GM19240 (cell line): Measurements from ENCODE around the gene RTN4RL1.

ENCODE experiments used
- DNase-seq: peaks from one replicate; pipeline ENCODE4 v3.0.0; 2011; ENCODE audit warnings: low spot score; ENCODE audit not compliant: insufficient read length

The RTN4RL1 gene

DNA sequence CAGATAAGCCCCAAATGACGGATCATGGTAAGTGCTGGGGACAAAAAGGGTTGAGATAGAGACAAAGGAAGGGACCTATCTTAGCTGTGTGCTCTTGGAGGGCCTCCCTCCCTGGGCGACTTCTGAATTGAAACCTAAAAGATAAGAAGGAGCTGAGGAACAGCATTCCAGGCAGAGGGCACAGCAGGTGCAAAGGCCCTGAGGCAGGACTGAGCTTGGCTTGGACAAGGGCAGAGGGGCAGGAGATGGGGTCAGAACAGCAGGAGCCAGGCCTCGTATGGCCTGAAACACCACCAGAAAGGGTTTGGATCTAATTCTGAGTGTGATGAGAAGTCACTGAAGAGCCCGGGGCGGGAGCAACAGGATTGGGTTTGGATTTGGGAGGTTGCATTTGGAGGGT is 75.4 kb downstream of the RTN4RL1 start:
- DNase-seq: no peak

DNA sequence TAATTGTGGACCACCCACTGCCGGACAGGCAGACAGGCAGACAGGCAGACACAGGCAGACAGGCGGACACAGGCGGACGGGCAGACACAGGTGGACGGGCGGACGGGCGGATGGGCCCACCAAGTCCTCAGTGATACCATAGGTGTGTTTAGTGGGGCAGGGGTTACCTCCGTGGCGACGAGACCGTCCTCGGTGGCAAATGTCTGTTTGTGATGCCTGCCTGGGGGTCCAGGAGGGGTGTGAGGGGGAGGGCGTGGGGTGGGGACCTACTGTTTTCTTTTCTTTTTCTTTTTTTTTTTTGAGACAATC is 76.7 kb downstream of the RTN4RL1 start:
- DNase-seq: no peak

DNA sequence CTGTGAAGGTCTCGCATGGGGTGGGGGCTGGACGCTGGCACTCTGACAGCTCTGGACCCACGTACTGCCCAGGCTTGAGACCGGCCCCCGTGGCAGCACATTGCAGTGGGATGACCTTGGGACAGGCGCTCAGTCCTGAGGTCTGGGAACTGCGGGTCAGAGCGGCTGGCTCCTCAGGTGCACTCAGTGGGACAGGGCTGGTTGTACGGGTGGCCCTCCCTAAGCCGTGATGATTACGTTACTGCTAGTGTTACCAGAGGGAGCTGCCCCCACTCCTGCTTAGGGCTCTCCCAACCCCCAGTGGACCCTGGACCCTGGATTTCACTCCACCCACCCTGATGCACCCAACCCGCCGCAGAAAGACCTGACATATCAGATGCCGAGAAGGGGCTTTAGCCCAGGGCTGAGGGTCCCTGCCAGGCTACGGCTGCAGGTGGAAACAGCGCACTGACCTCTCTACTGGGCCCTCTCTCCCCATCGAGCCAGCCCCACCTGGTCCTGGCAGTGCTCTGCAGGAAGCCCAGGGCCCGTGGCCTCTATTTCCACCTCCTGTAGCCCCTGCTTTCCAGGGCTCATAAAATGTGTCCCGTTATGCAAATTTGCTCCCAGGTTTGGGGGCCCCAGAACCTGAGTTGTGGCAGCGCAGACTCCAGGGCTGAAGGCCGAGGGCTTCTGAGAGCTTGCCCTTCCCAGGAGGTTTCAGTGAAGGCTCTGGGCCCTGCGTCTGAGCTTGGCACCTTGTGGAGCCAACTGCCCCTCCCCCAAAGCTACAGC is 77.2 kb downstream of the RTN4RL1 start:
- no peak for DNase-seq

DNA sequence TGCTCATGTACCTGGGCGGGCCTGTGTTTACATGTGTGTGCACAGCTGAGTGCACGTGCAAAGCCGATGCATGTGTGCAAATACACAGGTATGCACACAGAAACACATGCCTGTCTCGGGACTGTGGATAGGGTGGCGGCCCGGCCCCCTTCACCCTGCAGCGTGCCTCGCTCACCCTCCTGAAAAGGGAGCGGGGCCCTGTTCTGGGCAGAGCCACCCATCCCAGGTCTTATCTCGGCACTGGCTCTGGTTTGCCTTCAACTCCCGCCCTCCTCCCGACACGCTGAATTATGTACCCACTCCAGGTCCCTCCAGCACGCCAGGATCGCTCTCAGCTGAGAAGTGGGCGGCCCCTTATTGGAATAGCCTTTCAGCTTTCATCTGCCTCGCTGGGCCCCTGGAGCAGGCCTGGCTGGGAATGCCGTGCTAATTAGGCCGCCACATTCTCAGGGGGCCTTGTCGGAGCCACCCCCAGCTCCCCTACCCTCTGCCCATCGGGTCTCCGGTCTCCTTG is 77.8 kb downstream of the RTN4RL1 start:
- no peak for DNase-seq

DNA sequence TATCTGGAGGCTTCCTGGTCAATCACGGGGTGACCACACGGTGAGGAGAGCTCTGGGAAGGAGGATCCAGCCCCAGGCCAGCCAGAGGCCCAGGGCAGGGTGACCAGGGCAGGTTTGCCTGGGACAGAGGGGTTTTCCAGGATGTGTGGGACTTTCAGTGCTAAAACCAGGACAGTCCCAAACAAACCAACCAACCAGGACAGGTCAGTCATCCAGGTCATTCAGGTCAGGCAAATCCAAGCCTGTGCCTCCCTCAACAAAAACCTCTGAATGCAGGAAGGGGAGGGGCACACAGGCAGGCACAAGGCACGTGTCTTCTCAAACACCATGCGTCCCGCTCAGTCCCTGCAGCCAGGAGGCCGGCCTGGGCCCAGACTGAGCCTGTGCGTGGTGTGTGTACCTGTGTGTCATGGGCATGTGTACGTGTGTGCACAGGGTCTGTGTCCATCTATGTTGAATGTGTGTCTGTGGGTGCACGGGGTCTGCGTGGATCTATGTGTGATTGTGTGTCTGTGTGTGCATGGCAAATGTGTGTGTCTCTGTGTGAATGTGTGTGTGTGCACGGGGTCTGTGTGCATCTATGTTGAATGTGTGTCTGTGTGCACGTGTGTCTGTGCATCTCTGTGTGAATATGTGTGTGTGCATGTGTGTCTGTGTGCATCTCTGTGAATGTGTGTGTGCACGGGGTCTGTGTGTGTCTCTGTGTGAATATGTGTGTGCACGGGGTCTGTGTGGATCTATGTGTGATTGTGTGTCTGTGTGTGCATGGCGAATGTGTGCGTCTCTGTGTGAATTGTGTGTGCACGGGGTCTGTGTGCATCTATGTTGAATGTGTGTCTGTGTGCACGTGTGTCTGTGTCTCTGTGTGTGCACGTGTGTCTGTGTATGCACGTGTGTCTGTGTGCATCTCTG is 78.9 kb downstream of the RTN4RL1 start:
- no peak for DNase-seq

DNA sequence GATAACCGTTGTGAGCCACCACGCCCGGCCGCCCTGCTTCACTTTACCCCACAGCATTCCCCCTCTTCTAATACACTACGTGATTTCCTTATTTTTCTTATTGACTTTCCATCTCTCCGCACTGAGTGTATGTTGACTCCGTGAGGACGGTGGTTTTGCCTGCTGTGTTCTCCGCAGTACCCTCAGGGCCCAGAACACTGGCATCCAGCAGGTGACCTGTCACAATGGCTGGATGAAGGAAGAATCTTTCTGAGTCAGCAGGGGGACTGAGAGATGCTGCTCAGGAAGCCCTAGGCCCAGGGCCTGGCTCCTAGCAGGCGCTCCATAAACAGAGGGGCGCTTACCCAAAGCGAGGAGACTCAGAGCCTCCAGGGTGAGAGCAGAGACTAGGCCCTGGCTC is 79.5 kb downstream of the RTN4RL1 start:
- no peak for DNase-seq

DNA sequence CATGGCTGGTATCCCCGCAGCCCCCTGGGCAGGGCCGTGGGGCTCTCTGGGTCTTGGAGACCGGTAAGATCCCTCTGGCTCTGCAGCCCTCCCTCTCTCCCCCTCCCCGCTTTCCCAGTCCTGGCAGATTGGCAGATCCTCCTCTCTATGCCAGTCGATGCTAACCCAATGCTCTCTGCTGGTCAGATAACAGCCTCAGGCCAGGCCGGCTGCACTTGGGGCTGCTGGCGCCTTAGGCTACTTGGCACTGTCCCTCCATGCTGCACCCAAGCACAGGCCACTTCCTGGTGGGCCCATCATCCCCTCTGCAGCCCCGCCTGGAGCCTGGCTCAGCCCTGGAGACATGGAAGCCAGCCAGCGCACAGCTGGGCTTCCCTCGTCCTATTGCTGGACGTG is 81.7 kb downstream of the RTN4RL1 start:
- no peak for DNase-seq

DNA sequence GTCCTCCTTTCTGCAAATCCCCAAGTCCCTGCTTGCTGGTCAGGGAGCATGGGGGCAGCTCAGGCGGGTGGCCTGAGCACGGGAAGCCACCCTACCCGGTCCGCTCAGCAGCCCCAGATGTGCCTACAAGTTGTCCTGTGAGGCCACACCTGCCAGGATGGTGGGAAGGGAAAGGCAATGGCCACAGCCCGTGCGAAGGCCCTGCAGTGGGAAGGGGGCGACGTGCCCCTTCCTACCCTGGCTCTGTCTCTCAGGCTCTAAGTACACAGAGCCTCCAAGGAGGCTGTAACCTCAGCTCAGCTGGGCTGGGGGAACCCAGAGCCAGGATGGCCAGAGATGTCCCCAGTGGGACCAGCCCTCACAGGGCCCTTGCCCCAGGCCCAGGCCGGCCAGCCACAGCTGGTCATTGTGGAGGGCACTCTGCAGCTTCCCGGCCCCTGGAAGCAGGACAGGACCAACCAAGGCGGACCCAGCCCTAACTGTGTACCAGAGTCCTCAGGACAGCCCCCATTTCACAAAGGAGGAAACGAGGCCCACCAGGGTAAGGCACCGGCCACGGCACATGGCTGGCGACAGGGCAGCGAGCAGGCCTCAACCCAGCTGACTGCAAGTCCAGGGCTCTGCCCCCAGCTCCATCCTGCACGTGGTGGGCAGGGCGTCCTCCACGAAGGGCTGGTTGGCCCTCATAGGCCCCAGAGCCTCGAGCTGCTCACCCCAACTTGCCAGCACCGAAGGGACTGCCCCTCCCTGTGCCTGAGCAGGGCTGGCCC is 82.3 kb downstream of the RTN4RL1 start:
- no peak for DNase-seq

DNA sequence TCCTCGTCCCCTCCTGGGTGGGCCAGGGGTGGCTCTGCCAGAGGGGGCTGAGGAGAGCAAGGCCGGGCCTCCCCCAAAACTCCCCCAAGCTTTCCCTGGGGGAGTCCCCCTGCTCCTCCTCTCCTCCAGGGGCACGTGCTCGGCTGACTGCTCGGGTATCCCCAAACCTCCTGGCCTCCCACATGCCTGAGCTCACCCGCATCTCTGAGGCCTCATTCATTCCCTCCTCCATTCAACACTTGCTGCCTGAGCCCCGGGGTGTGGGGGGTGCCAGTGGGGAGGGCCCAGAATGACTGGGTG is 83.1 kb downstream of the RTN4RL1 start:
- no peak for DNase-seq

DNA sequence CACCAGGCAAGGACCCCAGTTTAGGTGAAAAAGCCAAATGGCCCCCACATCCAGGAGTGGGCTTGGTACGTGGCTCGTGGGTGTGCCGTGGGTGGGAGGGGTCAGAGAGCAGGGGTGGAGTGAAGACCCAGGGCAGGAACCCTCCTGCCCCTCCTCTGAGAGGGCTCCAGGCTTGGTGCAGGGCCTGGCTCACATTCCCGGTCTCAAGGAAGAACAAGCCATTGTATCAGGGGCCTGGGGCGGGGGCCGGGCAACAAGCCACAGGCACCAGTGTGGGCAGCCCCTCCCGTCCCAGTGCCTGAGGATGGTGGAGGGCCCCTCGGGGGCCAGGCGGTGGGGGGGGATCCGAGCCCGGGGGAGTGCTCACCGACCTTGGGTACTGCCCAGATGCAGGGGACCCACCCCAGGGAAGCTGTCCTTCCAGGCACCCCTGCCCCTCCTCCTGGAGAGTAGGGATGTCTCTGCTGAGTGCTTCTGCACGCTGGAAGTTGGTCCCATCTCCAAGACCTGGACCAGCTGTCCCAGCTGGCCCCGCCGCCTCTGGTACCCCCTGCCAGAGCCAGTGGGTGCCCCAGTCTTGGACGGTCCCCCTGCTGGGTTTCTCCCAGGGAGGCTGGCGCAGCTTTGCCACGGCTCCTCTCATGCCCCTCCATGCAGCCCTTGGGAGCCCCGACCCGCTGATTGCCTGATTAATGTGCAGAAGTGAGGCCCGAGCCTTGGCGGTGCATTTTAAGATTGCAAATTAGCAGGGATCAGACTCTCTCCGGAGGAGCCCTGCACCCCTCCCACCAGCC is 83.7 kb downstream of the RTN4RL1 start:
- no peak for DNase-seq

DNA sequence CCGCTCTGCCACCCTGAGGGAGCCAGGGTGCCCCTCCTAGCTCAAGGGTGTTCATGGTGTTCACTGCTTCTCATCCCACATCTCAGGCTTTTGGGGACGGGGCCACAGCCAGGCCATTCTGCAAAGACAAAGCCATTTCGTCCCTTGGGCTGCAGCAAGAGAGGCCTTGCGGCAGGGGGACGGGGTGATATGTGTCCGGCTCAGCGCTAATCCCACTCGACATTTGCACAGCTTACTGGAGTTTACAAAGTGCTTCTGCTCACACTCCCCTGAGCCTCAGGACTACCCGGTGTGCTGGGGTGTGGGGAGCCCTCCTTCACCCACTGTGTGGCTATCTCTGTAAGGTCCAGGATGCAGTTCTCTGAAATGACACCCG is 84.3 kb downstream of the RTN4RL1 start:
- no peak for DNase-seq

DNA sequence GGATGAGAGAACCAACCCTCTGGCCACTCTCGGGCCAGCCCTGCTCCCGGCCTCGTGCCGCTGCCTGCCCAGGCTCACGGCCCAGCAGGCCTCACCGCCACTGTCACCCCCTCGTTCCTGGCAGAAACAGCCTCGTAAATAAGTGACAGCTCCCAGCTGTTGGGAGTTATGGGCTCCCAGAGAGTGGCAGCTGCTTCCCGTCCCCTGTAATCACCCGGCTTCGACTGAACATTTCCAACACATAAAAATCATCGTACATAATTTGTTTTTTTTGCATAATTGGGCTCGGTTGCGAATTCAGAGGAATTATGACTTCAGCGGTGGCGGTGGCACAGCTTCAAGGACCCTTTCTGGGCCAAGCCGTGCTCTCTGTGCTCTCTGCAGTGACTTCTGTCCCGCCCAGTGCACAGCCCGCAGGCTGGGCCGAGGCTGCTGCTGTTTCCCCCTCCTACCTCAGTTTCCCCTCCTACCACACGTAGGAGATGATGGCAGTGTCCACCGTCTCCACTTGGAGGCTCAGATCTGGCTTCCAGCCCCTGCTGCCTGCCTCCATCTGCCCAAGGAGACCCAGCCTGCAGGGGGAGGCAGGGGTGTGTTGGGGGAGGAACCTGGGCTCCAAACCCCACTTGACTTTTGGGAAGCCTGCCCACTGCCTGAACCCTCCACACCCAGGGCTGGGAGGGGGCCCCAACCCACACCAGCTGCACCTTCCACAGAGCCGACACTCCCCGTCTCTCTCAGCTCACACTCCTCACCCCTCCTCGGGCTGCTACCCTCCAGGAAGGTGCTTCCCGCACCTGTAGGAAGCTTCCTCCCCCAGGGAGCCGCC is 84.9 kb downstream of the RTN4RL1 start:
- no peak for DNase-seq

DNA sequence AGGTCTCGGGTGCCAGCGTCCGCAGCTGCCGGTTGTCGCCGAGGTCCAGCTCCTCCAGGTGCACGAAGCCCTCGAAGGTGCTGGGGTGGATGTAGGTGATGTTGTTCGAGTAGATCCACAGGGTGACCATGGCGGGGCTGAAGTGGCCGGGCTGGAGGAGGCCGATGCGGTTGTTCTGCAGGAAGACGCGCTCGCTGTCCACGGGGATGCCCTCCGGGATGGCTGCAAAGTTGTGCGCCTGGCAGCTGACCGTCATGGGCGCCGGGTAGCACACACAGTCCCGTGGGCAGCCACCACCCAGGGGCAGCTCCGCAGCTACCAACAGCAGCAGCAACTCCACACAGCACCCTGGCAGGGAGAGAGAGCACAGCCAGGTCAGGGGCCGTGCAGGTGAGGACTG is 87.7 kb downstream of the RTN4RL1 start:
- no peak for DNase-seq

DNA sequence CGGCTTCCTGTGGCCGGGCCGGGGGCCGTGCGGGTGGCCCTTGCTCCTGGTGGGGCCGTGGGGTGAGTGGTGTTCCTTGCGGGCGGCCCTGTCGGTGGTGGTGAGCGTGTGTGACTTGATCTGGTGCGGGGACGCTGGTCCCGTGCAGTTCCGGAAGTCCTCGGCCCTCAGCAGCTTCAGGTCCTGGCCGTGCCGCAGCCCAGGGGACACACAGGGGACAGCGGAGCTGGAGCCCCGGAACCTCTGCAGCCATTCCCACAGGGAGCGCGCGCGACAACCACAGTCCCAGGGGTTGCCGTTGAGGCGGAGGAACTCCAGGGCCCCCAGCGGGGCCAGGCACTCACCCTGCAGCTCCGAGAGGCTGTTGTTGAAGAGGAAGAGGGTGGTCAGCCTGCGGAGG is 88.4 kb downstream of the RTN4RL1 start:
- DNase-seq: no peak

DNA sequence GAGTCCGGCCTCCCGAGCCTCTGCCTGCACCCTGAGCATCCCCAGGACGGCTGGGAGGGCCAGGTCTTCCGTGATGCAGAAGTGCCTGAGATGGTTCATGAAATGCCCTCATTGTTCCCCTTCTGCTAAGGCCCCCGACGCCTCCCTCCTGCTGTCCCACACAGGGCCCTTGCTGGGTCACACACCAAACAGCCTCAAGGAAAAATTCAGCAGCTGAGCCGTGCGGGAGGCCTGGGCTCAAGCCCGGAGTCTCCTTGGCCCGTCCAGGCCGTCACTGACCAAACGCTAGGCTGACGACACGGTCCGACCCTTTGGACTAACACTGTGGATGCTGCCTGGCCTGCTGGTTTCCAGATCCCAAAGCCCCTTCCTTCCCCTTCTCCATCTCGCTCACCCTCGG is 90.2 kb downstream of the RTN4RL1 start:
- DNase-seq: no peak

DNA sequence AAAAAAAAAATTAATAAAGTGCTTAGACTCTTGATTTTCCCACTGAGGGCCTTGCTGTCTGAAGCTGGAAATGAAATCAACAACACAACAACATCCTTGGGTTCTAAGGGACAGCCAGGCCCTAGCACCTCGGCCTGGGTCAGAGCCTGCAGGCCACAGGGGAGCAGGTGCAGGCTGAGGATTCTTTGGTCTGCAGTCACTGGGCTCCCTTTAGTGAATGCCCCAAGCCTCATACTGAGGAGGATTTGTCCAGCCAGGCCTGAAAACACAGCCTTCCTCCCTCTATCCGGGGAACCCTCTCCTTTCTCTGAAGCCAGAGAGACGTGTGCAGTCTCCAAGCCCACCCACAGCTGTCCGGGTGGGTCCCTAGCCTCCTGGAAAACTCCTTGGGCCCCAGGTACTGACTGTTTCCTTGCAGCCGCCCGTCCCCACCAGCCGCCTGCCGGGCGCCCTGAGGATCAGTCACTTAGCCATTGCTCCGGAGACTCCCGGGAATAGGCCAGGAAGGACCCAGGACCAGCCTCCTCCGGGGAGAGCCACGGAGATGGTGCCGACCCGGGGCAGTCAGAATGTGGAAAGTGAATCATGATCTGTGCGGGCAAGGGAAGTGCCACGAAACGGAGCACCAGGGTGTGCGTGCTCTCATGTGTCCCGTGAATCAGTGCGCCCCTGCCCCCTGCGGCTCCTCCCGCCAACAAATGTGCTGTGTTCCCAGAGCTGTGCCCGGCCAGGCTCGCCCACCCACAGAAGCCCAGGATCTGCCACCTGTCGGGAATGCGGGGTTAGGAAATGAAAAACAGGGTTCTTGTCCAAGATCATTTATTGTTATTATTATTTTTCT is 91.0 kb downstream of the RTN4RL1 start:
- DNase-seq: no peak

DNA sequence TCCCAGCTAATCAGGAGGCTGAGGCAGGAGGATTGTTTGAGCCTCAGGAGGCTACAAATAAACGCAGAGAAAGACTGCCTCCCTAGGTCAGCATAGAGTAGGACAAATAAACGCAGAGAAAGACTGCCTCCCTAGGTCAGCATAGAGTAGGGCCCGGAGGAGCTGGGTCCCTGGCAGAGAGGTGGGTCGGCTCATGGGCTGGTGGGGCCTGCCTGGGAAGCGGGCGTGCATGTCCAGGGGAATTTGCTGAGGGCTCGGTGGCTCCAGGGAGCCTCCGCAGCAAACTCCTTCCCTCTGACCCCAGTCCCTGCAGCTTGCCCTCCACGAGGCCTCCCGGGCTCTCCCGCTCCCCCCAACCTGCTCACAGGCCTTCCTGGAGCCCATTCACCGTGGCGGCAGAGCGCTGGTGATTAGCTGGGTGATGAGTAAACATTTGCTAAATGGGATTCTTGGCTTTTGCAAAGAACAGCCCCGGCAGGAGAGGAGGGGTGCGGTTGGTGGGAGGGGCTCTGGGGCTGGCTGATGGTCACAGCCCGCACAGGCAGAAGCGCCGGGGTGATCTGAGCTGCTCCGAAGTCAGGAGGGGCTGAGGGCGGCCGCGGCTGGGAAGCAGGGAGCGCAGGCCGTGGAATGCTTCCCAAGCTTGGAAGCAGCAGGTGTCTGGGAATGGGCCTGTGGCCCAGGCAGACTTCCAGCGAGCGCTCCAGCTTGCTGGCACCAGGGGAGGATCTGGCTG is 93.1 kb downstream of the RTN4RL1 start:
- no peak for DNase-seq

DNA sequence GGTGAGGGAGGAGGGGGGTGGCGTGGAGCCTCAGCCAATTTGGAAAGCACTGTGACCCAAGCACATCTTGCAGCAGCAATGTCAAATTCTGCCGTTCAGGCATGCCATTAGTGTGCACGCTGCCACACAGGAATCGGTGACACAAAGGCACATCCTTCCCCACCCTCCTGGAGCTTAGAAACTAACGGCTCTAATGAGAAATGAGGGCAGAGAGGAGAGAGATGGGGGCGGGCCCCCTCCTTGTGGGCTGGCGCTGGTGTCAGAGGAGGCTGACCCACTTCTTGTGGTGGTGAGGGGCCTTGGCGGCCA is 94.8 kb downstream of the RTN4RL1 start:
- DNase-seq: no peak

DNA sequence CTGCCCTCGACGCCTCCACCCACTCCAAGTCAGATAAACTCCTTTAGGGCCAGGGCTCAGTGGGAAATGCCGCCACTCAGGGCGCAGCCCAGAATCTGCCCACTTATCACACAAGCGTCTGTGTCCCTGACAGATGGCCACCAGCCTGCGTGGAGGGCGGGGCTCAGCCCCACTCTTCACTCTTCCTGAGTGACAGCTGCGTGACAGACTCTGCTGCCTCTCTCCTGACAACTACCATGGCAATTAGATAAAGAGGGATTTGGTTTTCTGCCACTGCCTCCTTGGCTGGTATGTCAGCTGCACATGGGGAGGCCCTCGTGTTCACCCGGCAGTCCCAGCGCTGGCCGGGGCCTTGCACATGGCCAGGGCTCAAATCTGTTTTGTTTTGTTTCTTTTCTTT is 96.2 kb downstream of the RTN4RL1 start:
- no peak for DNase-seq
